GM23248 (cell line): ENCODE results near the gene PDE6D.
"Not testable (repeated sequence)": the region's sequence is repeated elsewhere in the genome, so short reads cannot be mapped to it uniquely, and the experiment has no call there.

Experiments used
- EZH2 ChIP-seq: fragments of 200-600 bp; sonication (generic); IDR thresholded peaks from 2 replicates; pipeline ENCODE4 v1.6.1; 2018; ENCODE audit warnings: antibody characterized with exemption, mild to moderate bottlenecking; ENCODE audit not compliant: insufficient read depth, poor library complexity, severe bottlenecking
- EZH2phosphoT487 ChIP-seq: fragments of 200-600 bp; sonication (generic); IDR thresholded peaks from 2 replicates; pipeline ENCODE4 v1.6.1; 2018; ENCODE audit warnings: antibody characterized with exemption, moderate library complexity, mild to moderate bottlenecking, low read depth; ENCODE audit not compliant: insufficient read depth

GRCh38 chr2:231748153-231748896 is 32.8 kb downstream of the PDE6D start:
- not testable (repeated sequence) for TF ChIP-seq EZH2, EZH2phosphoT487
